Lung (tissue), 12 donors: ENCODE measurements around the gene MPPED1. TPM values are rescaled to one million over a fixed set of nuclear protein-coding genes. Genes with fewer than 3 reads are reported as not detected.

Source experiments
- ATAC-seq: fragments of 200-7000 bp; cut with Tn5 transposase; one replicate; pipeline ENCODE4 v1.9.1; 2020; ENCODE audit warnings: moderate number of reproducible peaks; ENCODE audit not compliant: insufficient read depth, low FRiP score
- DNase-seq, 3 donors: peaks; one replicate each; pipeline ENCODE4 v3.0.0-alpha.2; 2013 to 2017
- H3K27ac ChIP-seq, 2 donors: one replicate each; pipeline ENCODE4 v1.5.1; 2013; ENCODE audit warnings: mild to moderate bottlenecking in 2 of 2, moderate library complexity in 2 of 2, control low read depth in 1 of 2, inconsistent platforms in 1 of 2, low read depth in 1 of 2, low read length in 1 of 2
- H3K27me3 ChIP-seq, 3 donors: one replicate each; pipeline ENCODE4 v1.5.1; 2013; ENCODE audit warnings: low read length in 2 of 3; ENCODE audit not compliant: control insufficient read depth in 3 of 3, insufficient read depth in 3 of 3
- H3K36me3 ChIP-seq, 4 donors: one replicate each; pipeline ENCODE4 v1.5.1; 2013; ENCODE audit warnings: low read length in 4 of 4, mild to moderate bottlenecking in 1 of 4, moderate library complexity in 1 of 4; ENCODE audit not compliant: control insufficient read depth in 4 of 4, insufficient read depth in 4 of 4
- H3K4me1 ChIP-seq, 5 donors: one replicate each; pipeline ENCODE4 v1.5.1; 2013; ENCODE audit warnings: low read length in 5 of 5, mild to moderate bottlenecking in 2 of 5, moderate library complexity in 1 of 5; ENCODE audit not compliant: control insufficient read depth in 5 of 5, insufficient read depth in 5 of 5
- H3K4me3 ChIP-seq: one replicate; pipeline ENCODE4 v1.5.1; 2013; ENCODE audit warnings: mild to moderate bottlenecking, control low read depth, moderate library complexity
- H3K9ac ChIP-seq, 2 donors: one replicate each; pipeline ENCODE4 v1.5.1; 2013; ENCODE audit warnings: low read length in 2 of 2, control low read depth in 1 of 2; ENCODE audit not compliant: insufficient read depth in 1 of 2
- H3K9me3 ChIP-seq, 4 donors: one replicate each; pipeline ENCODE4 v1.5.1; 2013; ENCODE audit warnings: low read length in 3 of 4, mild to moderate bottlenecking in 1 of 4, moderate library complexity in 1 of 4; ENCODE audit not compliant: control insufficient read depth in 4 of 4, insufficient read depth in 3 of 4
- CTCF ChIP-seq: IDR thresholded peaks from 2 replicates; pipeline ENCODE4 v1.5.1; 2012; ENCODE audit warnings: mild to moderate bottlenecking; ENCODE audit errors: control extremely low read depth, extremely low read depth
- WGBS, 2 donors: extraction: QIAGEN DNeasy Blood & Tissue Kit; methylation state at CpG; one replicate each; pipeline ENCODE4 v1.1.7; 2013; 5-methylcytosine and 5-hydroxymethylcytosine counted together
- polyA plus RNA-seq, 2 donors: library from polyadenylated mRNA; stranded (reverse); fragments of 200-250 nt; gene quantifications; one replicate each; pipeline ENCODE4 v1.2.1, GENCODE V29; 2013
- total RNA-seq, 2 donors: library from RNA; depleted of rRNA in 1 of 2; stranded (reverse); fragments of >200 nt in 1 of 2; gene quantifications; one replicate each; pipeline ENCODE4 v1.2.1, GENCODE V29; 2014 to 2021
- donor health status: control.
- donor health status: control.
- donor health status: Bipolar disorder and iron deficiency.
- donor health status: healthy.
- donor health status: DM: yes; HTN: yes; CAD: no.

MPPED1 gene
- total and polyA plus RNA-seq, 4 donors: 0.05 to 0.65 TPM; not detected in 2

DNA sequence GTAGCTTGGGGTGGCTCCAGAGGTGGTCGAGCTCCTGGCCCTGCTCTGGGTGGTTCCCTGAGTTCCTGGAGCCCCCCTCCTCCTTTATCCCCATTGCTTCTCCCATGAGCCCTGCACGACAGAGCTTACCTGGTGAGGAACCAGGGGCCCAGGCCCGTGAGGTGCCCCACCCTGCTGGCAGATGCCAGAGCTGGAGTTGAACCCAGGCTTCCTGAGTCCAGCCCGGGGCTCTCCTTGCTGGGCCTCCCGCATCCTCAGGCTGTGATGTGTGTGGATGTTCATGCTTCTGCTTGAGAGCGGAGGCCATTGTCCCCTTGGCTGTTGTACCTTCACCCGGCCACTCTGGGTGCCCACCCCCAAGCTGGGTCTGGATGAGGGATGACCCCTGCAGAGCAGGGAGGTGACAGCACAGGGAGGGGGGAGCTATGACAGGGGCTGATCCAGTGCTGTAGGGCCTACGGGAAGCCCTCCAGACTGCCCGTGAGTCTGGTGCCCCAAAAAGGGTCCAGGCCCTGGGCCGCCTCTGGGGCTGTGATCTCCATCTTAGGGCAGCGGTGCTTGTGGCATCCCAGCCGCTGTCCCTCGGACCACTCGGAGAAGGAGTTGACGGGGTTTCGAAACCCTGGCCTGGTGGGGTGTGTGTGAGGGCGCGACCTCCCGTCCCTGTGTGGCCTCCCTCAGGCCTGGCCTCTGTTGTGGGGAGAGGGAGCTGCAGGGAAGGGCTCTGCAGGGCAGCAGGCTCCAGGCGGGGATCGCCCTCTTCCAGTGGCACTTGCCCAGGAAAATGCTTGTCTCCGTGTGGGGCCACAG is 14.4 kb downstream of the MPPED1 start:
- H3K36me3 ChIP-seq: no peaks in the 10 kb centered on the region
- H3K9me3 ChIP-seq: no peaks in the 10 kb centered on the region
- H3K4me1 ChIP-seq: no peaks in the 10 kb centered on the region
- no peak overlapping the region for H3K27ac ChIP-seq
- DNase-seq (no peak), ATAC-seq (no peak)
- peaks cover 0 to 6% (median 4%) of the 10 kb centered on the region in 3 donors for H3K27me3 ChIP-seq
- H3K4me3 ChIP-seq: no peak overlapping the region
- H3K9ac ChIP-seq: no peak overlapping the region
- TF ChIP-seq CTCF: no peak
- WGBS, 2 donors: 85% methylated on average over 22 of the region's 22 CpGs

DNA sequence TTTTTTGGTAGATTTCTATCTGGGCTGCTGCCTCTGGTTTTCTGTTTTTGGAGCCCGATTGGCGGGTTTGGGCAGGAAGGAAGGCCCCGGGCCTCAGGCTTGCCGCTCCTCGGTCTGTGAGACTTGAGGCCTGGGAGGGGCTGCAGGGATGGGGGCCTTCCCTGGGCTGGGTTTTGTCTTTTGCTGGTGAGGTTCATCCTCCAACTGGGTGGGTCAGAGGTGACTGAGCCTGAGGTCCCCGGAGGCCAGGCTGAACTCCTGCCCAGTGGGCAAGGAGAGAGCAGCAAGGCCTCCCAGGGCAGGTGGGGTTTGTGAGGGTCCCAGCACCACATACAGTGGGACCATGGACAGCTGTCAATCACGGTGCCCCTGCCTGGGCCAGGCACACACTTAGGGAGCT is 15.0 kb downstream of the MPPED1 start:
- Histone ChIP-seq H3K9ac (no peak overlapping the region), H3K4me1 (no peaks in the 10 kb centered on the region), H3K9me3 (no peaks in the 10 kb centered on the region), H3K27ac (no peak overlapping the region), H3K27me3 (peaks cover 0 to 10% (median 4%) of the 10 kb centered on the region in 3 donors), H3K36me3 (no peaks in the 10 kb centered on the region), H3K4me3 (no peak overlapping the region)
- 46 to 56% methylated on average over 7 of the region's 7 CpGs for whole genome bisulfite sequencing, 2 donors
- TF ChIP-seq CTCF: no peak
- ATAC-seq (no peak), DNase-seq (no peak)

DNA sequence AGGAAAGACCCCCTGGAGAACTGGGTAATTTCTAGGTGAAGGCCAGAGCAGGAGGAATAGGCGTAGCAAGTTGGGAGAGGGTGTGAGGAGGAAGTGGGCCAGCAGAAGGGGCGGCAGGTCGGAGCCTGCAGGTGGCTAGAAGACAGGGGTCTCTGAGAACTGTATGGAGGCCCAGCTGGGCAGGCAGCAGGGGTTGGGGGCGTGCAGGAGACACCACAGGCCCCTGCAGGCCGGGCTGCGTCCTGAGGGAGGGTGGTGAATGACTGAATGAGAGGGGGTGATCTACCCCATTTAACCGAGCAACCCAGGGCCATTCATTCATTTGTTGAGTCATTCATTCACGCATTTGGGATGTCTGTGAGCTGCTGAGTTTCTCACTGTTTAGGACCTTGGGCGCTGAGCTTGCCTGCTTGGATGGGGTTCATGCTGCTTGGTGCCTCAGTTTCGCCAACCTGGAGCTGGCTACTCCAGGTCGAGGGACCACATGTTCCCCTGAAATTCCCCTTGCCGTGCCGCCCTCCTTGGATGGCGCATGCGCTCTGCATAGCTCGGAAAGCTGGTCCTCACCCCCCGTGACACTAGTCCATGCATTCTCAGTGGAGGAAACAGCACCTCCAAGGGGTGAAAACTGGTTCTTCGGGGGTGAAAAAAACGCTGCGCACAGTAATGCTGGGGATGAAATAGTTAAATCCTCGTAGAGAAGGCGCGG is 15.6 kb downstream of the MPPED1 start:
- Histone ChIP-seq H3K27ac (no peak overlapping the region), H3K9ac (no peak overlapping the region), H3K4me1 (no peaks in the 10 kb centered on the region), H3K4me3 (no peak overlapping the region), H3K36me3 (no peaks in the 10 kb centered on the region), H3K9me3 (no peaks in the 10 kb centered on the region), H3K27me3 (peaks cover 0 to 13% (median 4%) of the 10 kb centered on the region in 3 donors)
- WGBS, 2 donors: 74 to 78% methylated on average over 23 of the region's 23 CpGs
- no peak for DNase-seq
- TF ChIP-seq CTCF: no peak
- no peak for ATAC-seq
